ENCODE results near the gene TMEM97.
A peak's percentile ranks its signal among the peaks of the same experiment; 100 is the strongest.
"Not testable (repeated sequence)": the region's sequence is repeated elsewhere in the genome, so short reads cannot be mapped to it uniquely, and the experiment has no call there.

Gene TMEM97

DNA sequence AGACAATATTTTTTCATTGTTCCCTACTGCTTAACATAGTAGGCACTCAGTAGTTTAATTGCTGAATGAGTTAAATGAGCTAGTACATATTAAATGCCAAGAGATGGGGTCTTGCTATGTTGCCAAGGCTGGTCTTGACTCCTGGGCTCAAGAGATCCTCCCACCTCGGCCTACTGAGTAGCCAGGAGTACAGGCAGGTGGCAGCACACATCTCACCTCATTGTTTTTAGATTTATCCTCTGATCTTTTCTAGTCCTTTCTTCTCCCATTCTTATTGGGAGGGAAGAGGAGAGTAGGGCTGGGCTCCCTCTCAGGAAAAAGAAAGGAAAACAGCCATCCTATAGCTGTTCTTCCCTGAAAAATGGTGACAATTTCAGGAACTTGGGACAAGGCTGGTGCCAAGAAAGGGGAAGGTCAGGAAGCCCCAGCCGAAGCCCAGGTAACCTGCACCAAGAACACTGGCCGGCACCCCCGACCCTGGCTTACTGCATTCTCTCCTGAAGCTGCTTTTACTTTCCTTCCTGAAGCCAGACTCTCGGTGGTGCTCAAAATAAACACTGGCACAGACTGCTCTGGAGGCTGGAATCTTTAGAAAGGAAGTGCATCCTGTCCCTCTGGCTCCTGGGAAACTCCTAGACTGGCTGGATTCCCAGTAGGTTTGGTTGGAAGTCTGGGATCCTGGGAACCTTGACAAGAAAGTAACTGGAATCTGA lies 19.2 kb downstream of the TMEM97 start:
- DNase-seq (ENCODE audit: low read depth in 2 of 2), result peak; percentile 62 to 78
- peak overlapping the region in 1 of 2 donors; percentile 3 for H3K4me3 ChIP-seq (replicated peaks in 1 of 2; ENCODE audit: low read depth in 2 of 2, low read length in 2 of 2)

DNA sequence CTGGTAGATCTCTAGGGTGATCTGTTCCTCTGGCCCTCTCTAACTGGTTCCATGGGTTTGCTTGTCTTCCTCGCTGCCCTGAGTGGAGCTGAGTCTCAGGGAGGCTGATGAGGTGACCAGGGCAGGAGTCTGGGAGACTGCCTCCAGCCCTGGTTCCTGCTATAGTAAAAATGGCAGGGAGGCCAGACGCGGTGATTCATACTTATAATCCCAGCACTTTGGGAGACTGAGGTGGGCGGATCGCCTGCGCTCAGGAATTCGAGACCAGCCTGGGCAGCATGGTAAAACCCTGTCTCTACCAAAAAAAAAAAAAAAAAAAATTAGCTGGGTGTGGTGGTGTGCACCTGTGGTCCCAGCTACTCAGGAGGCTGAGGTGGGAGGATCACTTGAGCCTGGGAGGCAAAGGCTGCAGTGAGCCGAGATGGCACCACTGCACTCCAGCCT lies 19.8 kb downstream of the TMEM97 start:
- not testable (repeated sequence) for DNase-seq (ENCODE audit: low read depth in 2 of 2)

More for the DNA sequence above, 19.2 kb downstream of the TMEM97 start:
- TF ChIP-seq, protein P1, sequence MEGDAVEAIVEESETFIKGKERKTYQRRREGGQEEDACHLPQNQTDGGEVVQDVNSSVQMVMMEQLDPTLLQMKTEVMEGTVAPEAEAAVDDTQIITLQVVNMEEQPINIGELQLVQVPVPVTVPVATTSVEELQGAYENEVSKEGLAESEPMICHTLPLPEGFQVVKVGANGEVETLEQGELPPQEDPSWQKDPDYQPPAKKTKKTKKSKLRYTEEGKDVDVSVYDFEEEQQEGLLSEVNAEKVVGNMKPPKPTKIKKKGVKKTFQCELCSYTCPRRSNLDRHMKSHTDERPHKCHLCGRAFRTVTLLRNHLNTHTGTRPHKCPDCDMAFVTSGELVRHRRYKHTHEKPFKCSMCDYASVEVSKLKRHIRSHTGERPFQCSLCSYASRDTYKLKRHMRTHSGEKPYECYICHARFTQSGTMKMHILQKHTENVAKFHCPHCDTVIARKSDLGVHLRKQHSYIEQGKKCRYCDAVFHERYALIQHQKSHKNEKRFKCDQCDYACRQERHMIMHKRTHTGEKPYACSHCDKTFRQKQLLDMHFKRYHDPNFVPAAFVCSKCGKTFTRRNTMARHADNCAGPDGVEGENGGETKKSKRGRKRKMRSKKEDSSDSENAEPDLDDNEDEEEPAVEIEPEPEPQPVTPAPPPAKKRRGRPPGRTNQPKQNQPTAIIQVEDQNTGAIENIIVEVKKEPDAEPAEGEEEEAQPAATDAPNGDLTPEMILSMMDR (IDR thresholded peaks at IDR 0.05; ENCODE audit: low read depth, low read length), result no peak

DNA sequence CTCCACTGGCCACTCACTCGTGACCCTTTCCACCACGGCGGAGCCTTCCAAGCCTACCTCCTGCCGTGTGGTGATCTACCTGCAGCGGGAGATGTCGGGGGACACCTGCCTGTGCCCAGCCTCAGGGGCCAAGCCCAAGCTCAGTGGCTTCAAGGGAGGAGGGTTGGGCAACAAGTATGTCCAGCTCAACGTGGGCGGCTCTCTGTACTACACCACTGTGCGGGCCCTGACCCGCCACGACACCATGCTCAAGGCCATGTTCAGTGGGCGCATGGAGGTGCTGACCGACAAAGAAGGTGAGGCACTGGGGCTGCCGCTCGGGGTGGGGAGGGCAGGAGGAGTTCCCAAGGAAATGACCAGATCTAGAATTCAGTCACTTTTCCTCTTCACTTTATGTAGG lies 20.4 kb downstream of the TMEM97 start:
- no peak overlapping the region for H3K4me3 ChIP-seq (replicated peaks in 1 of 2; ENCODE audit: low read depth in 2 of 2, low read length in 2 of 2)
- TF ChIP-seq, protein P1 (IDR thresholded peaks at IDR 0.05; ENCODE audit: low read depth, low read length), result no peak

More for the DNA sequence above, 19.8 kb downstream of the TMEM97 start:
- not testable (repeated sequence) for H3K4me3 ChIP-seq (replicated peaks in 1 of 2; ENCODE audit: low read depth in 2 of 2, low read length in 2 of 2)

DNA sequence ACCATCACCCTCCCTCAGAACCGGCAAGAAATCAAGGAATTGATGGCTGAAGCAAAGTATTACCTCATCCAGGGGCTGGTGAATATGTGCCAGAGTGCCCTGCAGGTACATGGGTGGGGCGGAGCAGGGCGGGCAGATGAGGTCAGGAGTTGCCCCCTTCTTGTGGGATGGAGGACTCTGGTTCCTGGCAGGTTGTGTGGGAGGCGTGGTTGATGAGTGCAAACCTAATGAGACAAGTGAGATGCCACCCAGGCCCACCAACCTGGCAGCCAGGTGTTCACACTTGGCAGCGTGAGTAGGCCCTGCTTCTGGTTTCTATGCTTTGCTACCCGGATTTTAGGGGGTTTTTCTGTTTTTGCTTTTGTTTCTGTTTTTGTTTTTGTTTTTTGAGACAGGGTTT lies 21.4 kb downstream of the TMEM97 start:
- no peak for DNase-seq (ENCODE audit: low read depth in 2 of 2)
- TF ChIP-seq, protein P1 (IDR thresholded peaks at IDR 0.05; ENCODE audit: low read depth, low read length), result no peak

More for the DNA sequence above, 20.4 kb downstream of the TMEM97 start:
- DNase-seq (ENCODE audit: low read depth in 2 of 2), result no peak

DNA sequence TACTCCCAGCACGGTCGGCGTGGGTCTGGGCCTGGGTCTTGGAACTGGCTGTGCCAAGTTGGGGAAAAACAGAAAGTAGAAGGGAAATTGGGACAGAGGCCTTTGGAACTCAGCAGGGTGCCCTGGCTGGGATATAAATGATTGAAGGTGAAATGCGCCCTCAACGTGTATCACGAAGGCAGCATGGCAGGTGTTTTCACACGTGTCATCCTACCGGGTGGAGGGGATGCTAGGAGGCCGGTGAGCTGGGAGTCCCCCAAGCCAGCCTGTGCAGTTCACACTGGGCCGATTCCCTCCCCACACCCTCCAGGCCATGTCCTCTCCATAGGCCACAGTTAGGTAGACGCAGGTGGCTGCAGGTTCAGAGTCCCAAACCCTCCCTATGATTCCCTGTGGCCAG lies 22.5 kb downstream of the TMEM97 start:
- no peak overlapping the region for H3K4me3 ChIP-seq (replicated peaks in 1 of 2; ENCODE audit: low read depth in 2 of 2, low read length in 2 of 2)
- no peak for DNase-seq (ENCODE audit: low read depth in 2 of 2)
- TF ChIP-seq, protein P1 (IDR thresholded peaks at IDR 0.05; ENCODE audit: low read depth, low read length), result no peak

More for the DNA sequence above, 21.4 kb downstream of the TMEM97 start:
- no peak overlapping the region for H3K4me3 ChIP-seq (replicated peaks in 1 of 2; ENCODE audit: low read depth in 2 of 2, low read length in 2 of 2)

DNA sequence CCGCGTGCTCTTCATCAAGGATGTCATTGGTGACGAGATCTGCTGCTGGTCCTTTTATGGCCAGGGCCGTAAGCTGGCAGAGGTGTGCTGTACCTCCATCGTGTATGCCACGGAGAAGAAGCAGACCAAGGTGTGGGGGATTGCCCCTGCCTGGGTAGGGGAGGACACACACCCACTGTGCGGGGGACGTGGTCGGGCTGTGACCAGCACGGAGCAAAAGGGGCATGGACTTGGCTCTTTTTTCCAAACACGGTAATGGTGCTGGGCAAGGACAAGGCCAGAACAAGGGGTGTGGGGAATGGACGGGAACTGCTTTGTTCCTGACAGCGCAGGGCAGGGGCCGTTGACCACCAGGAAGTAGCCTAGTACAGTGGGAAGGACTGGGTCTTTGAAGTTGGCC lies 23.3 kb downstream of the TMEM97 start:
- no peak for DNase-seq (ENCODE audit: low read depth in 2 of 2)
- no peak overlapping the region for H3K4me3 ChIP-seq (replicated peaks in 1 of 2; ENCODE audit: low read depth in 2 of 2, low read length in 2 of 2)
- TF ChIP-seq, protein P1 (IDR thresholded peaks at IDR 0.05; ENCODE audit: low read depth, low read length), result no peak

DNA sequence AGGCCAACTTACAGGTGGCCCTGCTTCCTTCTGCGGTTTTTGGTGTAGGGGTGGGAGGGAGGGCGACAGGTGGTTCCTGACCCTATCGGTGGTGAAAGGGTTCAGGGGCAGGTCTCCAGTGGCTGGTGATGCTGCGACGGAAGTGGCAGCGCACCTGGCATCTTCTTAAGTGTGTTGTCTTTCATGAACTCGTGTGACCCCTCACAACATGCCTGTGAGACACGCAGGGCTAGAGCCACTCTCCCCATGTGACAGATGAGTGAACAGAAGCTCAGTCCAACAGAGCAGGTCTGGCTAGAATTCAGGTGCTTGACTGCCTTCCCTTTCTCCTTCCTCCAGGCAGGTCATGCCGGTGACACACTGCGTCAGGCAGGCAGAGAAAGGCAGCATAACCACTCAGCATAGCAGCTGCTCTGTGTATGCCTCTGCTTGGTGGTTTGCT lies 24.5 kb downstream of the TMEM97 start:
- H3K4me3 ChIP-seq (replicated peaks in 1 of 2; ENCODE audit: low read depth in 2 of 2, low read length in 2 of 2), result no peak overlapping the region
- no peak for DNase-seq (ENCODE audit: low read depth in 2 of 2)
- TF ChIP-seq, protein P1 (IDR thresholded peaks at IDR 0.05; ENCODE audit: low read depth, low read length), result no peak
